Kasumi-1 (cell line): ENCODE results near the gene EIF4H.
"Not testable (repeated sequence)": the region's sequence is repeated elsewhere in the genome, so short reads cannot be mapped to it uniquely, and the experiment has no call there.

Source experiments
- DNase-seq, 2 experiments: peaks; one replicate each; lab custom pipeline; 2025; lab: John Stamatoyannopoulos, UW

The EIF4H gene

DNA sequence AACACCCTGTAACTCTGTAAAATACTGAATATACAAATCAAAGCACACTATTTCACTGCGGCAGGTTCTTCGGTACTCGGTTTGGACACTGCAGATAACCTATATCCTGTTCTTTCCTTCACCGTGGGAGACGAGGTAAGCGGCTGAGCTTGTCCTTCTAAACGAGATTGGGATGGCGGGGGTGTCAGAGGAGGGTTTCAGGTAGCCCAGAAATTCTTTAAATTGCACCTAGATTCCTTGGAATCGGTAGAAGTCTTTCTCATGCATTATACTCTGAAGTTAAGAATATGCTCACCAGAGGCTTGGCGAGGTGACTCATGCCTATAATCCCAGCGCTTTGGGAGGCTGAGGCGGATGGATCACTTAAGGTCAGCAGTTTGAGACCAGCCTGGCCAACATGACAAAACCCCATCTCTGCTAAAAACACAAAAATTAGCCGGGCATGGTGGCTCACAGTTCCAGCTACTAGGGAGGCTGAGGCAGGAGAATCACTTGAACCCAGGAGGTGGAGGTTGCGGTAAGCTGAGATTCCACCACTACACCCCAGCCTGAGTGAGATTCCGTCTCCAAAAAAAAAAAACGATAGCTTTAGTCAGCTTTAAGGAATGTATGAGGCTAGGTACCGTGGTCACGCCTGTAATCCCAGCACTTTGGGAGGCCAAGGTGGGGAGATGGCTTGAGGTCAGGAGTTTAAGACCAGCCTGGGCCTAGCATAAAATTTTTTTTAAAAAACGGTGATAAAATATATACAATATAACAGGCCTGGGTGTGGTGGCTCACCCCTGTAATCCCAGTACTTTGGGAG, 25.6 kb downstream of the EIF4H start:
- no peak for DNase-seq

DNA sequence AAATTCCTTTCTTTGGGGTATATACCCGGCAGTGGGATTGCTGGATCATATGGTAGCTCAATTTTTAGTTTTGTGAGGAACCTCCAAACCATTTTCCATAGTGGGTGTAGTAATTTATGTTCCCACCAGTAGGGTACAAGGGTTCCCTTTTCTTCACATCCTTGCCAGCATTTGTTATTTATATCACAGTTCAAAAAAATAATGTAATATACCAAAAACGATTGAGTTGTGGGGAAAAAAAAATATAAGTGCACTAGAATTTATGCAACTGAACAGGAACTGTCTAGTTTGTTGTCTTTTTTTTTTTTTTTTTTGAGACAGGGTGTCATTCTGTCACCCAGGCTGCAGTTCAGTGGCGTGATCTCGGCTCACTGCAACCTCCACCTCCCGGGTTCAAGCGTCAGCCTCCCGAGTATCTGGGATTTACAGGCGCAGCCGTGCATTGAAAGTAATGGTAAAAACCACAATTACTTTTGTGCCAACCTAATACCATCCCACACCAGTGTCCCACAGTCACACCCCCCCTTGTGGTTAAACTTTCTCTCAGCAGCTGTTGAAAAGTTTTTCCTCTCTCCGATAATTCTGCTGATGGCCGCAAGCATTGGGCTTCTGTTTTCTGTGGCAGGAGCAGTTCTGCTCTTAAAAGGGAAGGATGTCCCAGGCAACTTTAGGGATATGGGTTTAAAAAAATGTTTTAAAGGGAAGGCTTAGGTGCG, 28.8 kb downstream of the EIF4H start:
- peak; percentile 76 to 80 for DNase-seq

DNA sequence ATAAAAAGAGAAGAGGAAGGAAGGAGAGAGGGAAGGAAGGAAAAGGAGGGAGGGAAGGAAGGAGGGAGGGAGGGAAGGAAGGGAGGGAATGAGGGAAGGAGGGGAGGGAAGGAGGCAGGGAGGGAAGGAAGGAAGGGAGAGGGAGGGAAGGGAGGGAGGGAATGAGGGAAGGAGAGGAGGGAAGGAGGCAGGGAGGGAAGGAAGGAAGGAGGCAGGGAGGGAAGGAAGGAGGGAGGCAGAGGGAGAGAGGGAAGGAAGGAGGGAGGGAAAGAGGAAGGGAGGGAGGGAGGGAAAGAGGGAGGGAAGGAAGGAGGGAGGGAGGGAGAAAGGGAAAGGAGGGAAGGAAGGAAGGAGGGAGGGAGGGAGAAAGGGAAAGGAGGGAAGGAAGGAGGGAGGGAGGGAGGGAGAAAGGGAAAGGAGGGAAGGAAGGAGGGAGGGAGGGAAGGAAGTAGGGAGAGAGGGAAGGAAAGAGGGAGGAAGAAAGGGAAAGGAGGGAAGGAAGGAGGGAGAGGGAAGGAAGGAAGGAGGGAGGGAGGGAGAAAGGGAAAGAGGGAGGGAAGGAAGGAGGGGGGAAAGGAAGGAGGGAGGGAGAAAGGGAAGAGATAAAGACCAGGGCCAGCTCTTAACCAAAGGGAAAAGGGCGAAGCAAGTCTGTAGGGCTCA, 29.9 kb downstream of the EIF4H start:
- no peak for DNase-seq

DNA sequence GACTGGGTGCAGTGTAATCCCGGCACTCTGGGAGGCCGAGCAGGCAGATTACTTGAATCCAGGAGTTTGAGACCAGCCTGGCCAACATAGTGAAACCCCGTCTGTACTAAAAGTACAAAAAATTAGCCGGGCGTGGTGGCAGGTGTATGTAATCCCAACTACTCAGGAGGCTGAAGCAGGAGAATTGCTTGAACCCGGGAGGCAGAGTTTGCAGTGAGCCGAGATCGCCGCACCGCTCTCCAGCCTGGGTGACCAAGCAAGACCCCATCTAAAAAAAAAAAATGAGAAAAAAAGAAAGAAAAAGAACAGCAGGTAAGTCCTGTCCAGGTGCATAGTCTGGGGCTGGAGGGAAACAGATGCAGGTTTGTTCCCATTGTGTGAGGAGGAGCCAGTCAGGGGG, 31.9 kb downstream of the EIF4H start:
- not testable (repeated sequence) for DNase-seq

DNA sequence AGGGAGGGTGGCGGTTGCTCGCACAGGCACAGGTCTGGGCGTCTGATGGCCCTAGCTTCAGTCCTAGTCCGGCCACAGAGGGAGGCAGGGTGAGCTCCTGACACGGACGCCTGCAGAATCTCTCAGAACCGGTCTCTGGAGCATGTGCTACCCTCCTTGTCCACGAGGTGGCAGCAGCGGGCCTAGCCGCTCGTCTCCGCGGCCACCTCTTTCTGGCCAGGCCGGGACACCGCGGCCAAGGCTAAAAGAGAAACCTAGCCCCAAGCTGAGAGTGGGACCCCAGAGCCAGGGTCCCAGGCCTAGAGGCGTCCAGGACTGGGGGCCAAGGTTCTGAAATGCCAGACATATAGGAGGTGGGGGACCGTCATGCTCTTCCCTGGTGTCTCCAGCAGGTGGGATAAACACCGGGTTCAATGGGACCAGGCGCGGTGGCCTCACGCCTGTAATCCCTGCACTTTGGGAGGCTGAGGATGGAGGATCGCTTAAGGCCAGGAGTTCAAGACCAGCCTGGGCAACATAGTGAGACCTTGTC, 32.5 kb downstream of the EIF4H start:
- peak; percentile 58 to 73 for DNase-seq

DNA sequence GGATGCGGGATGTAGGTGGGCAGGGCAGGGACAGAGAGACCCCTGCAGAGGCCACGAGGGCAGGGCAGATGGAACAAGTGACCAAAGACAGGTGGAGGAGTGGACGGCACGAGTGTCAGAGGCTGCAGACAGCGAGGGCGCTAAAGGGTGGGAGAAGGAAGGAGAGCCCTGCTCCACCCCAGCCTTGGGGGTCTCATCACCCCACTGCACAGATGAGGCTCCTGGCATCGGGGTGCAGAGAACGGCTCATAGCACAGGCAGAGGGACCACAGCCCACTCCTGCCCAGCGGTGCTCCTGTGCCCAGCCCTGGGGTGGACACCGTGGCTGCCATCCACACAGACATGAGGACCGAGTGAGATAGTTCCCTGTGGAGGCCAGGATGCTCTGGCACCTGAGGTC, 33.4 kb downstream of the EIF4H start:
- DNase-seq: no peak

DNA sequence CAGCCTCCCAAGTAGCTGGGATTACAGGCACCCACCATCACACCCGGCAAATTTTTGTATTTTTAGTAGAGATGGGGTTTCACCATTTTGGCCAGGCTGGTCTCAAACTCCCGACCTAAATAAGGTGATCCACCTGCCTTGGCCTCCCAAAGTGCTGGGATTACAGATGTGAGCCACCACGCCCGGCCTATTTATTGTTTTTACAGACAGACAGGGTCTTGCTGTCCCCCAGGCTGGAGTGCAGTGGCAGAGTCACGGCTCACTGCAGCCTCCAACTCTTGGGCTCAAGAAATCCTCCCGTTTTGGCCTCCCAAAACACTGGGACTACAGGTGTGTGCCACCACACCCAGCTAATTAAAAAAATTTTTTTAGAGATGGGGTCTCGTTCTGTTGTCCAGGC, 34.1 kb downstream of the EIF4H start:
- DNase-seq: not testable (repeated sequence)

DNA sequence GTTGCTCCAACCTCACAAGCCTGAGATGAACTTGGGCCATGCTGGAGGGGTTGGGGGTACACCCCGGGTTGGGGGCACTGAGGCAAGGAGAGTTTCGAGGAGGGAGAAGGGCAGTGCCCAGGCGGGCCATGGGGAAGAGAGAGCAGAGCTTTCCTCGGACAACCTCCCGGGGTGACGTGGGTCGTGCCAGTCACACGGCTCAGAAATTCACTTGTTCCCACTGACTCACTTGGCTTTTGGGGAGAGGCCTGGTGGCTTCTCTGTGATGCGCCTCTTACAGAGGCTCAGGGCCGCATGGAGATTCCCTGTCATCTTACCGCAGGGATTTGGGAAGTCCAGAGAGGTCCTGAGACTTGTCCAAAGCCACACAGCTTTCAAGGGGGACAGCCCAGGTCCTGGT, 38.5 kb downstream of the EIF4H start:
- no peak for DNase-seq

DNA sequence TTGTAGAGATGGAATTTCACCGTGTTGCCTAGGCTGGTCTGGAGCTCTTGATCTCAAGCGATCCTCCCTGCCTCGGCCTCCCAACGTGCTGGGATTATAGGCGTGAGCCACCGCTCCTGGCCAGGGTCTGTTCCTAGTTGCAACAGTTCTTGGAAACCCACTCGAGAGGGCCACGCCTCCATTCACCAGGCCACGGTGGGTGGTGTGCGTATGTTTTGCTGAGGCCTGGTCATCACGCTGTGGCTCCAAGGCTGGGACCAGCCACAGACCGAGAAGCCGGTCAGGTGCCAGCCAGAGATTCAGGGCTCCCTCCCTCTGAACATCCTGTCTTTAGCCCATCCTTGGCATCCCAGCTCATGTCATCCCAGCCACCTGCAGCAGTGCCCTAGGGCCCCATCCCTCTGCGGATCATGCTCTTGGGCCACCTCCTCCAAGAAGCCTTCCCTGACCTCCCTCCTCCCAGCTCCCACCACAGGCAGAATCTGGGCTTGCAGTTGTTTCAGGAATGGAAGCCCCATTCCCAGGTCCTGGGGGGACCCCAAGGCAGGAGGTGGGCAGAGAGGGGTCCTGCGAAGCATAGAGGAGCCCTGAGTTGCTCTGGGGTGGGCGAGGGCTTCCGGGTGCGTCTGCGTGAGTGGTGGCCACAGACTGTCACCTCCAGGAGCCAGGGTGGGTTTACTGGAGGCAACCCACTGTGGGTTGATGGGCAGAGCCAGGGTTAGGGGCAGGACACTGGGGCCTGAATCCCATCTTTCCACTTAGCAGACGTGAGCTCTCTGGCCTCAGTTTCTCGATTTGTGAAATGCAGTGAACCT, 40.9 kb downstream of the EIF4H start:
- DNase-seq: no peak

DNA sequence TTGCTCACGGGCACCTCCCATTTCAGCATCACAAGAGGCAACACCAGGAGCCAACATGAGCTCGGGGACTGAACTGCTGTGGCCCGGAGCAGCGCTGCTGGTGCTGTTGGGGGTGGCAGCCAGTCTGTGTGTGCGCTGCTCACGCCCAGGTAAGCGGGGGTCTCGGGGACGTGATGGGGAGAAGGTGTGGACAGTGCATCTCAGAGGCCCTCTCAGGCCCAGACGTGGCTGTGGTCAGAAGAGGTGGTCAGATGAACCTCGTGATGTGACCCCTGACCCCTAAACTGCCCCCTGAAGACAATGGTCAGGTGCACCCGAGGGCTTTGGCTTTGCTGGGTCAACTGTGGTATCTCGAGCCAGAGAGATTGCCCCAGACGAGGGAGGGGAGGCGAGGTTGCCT, 41.8 kb downstream of the EIF4H start:
- no peak for DNase-seq

DNA sequence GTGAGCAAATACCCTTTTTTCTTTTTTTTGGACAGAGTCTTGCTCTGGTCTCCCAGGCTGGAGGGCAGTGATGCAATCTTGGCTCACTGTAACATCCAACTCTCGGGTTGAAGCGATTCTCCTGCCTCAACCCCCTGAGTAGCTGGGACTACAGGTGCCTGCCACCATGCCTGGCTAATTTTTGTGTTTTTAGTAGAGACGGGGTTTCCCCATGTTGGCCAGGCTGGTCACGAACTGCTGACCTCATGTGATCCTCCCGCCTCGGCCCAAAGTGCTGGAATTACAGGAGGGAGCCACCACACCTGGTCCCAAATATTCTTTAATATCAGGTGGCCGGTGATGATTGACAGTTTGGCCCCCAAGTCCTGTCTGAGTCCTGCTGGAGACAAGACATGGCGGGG, 42.2 kb downstream of the EIF4H start:
- DNase-seq: no peak

DNA sequence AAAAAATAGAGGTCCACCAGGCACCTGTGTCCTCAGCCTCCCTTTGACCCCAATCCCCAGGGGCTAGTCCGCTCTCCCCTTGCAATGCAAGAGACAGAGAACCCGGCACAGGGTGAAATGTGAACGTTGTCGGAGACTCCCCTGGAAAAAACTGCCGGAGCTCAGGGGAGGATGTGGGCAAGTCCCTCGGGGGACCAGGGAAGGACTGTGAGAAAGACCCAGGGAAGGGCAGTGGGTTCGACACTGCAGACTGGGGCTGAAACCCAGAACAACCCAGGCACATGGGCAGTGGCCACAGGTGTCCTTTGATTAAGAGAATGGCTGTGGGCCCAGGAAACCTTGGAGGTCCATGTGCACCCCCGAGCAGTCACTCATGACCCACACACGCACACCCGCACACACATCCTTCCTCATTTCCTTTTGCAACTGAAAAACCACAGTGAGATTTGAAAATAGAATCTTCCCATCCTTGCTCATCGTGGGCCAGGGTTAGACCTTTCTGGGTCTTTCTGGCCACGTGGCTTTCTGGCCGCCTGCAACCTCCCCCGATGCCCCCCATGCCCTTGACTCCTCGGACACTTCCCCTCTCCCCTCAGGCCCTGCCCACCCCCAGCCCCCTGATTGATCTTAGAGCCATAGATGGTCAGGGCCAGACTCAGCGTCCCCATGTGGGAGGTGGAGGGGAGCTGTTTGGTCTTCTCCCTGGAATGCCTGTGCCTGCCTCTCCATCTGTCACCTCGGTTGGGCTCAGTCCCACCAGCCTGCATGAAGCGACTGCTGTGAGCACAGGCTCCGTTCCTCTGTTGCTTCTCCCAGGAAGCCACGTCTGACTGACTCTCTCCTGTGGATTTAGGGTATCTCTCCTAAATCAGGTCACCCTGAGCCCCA, 43.5 kb downstream of the EIF4H start:
- peak; percentile 91 to 92 for DNase-seq

DNA sequence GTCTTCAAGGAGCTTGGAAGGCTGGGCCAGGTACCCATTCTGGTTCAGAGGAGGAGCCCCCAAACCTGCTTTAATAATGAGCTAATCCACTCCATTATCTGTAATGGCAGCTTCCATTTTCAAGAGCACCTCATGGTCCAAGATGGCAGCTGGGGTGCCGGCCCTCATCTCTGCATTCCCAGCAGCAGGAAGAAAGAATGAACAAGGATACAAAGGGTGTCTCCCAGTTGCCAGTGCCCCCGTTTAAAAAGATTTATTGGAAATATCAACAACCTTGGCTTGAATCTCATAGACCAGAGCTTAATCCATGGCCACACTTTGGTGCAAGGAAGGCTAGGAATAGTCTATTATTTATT, 44.2 kb downstream of the EIF4H start:
- DNase-seq: no peak

DNA sequence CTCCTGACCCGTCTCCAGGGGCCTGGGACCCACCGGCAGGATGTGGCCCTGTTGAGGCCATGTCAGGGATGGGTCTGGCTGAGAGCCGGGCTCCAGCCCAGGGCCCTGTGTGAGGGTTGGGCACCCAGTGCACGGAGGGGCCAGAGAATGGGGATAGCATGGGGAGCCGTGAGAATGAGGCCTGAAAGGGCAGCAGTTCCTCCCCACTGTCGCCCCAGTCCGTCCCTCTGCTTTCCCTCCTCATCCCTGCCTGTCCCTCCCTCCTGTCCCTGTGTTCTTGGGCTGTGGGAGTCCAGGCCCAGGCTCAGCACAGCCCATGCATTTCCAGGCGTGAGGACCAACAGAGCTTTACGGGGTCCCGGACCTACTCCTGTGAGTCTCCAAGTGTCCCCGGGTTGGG, 45.3 kb downstream of the EIF4H start:
- DNase-seq: no peak

DNA sequence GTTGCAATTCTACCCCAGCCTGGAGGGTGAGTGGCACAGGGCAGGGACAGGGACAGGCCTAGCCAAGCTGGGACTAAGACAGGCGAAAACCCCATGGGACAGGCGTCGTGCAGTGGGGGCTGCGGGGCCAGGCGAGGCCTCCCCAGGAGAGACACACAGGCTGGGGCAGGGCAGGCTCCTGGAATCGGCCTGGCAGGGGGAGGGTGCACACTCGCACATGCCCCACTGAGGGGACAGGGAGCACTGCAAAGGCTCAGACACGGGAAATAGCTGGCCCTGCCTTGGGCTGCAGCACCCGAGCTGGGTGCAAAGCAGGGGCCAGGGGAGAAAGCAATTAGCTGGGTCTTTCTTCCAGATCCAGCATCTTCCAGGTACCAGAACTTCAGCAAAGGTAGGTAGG, 46.1 kb downstream of the EIF4H start:
- DNase-seq: no peak

DNA sequence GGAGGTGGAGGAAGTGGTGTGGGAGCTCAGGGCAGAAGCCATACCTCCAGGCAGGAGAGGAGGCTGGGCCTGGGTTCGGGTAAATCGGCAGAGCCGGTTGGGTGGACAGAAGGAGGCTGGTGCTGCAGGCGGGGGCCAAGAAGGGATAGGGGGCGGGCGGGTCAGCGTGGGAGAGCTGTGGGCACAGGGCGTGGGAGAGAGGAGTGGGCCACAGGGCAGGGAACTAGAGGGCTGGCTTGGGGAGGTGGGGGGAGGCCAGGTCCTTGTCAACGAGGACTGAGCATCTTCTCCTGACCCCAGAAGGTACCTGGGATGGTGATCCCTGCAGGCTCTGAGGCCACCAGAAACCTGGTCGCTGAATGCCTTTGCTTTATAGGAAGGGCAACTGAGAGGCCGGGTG, 47.6 kb downstream of the EIF4H start:
- no peak for DNase-seq

DNA sequence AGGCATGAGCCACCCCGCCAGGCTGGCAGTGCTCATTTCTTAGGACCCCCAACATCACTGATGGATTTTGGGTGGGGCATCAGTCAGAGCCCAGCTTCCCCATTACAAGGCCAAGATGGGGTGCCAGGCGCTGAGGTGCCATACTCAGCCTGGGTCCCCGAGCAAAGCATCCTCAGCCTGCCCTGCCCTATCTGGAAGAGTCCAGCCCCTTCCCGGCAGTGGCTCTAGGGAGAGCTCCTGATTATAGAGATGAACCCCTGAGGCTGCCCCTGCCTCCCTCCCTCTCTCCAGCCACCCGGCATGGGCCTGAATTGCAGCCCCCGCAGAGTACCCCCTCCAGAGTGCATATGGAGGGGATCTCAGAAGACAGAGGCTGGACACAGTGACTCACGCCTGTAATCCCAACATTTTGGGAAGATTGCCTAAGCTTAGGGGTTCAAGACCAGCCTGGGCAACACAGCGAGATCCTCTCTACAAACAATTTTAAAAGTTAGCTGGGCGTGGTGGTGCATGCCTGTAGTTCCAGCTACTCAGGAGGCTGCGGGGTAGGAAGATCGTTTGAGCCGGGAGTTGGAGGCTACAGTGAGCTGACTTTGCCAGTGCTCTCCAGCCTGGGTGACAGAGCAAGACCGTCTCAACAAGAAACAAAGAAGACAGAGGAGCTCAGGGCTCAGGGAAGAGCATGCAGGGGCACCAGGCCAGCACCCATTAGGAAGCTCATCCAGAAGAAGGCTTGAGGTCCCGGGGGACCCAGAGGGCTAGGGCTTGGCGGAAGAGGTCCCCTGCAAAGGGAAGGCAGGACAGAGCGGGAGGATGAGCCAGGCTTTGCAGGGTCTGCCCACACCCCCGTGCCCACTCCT, 48.9 kb downstream of the EIF4H start:
- no peak for DNase-seq

DNA sequence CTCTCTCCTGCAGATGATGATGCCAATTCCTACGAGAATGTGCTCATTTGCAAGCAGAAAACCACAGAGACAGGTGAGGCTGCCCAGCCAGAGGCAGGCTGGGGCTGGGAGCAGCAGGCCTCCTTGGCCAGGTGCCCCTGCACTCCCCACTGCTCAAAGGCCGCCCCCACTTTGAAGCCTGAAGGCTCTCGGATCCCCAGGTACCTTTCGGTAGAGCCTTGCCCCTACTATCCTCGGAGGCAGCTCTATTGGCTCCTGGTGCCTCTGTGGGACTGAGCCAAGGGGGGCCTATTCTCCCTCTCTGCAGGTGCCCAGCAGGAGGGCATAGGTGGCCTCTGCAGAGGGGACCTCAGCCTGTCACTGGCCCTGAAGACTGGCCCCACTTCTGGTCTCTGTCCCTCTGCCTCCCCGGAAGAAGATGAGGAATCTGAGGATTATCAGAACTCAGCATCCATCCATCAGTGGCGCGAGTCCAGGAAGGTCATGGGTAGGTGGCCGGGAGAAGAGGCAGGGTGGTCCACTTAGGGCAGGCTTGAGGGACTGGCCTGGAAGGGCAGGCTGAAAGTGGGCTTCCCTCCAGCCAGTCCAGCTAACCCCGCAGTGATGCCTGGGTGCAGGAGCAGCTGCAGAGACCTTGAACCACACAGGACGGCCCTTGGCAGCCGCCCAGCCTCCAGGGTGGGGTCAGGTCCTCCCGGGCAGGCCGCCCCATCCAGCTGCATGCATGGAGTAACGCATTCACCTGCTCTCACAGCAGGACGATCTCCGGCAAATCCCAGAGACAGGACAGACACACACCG, 49.8 kb downstream of the EIF4H start:
- DNase-seq: no peak

DNA sequence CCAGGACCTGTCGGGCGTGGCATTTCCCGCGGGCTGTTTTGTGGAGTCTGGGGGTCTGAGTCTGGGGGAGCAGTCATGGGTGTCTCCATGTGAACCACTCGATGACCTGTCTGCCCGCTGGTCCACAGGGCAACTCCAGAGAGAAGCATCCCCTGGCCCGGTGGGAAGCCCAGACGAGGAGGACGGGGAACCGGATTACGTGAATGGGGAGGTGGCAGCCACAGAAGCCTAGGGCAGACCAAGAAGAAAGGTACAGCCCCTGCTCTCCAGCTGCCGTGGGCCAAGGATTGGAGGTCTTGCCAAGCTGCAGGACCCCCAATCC, 50.3 kb downstream of the EIF4H start:
- DNase-seq: no peak
